GM21737 (cell line): ENCODE measurements around the gene CNPY1.

Experiments used
- ATAC-seq: cut with Tn5 transposase; IDR thresholded peaks from one replicate; pipeline ENCODE4 v1.9.1; 2021; ENCODE audit warnings: mild to moderate bottlenecking, moderate library complexity; ENCODE audit not compliant: unreplicated experiment

CNPY1 gene

DNA sequence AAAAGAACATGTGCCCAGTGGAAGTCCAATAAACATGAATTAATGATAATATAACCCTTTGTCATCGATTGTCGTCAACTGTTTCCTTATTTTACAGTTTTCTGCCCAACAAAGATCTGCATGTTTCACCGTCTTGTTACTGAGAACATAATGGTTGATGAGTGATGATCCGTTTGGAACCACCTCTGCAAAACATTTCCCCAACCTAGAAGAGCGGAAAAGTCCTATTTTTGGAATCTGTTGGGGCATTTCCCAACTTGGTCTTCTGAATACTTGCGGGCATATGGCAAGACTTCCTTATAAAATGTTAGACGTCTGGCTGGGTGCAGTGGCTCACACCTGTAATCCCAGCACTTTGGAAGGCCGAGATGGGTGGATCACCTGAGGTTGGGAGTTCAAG lies 32.1 kb downstream of the CNPY1 start:
- no peak for ATAC-seq

DNA sequence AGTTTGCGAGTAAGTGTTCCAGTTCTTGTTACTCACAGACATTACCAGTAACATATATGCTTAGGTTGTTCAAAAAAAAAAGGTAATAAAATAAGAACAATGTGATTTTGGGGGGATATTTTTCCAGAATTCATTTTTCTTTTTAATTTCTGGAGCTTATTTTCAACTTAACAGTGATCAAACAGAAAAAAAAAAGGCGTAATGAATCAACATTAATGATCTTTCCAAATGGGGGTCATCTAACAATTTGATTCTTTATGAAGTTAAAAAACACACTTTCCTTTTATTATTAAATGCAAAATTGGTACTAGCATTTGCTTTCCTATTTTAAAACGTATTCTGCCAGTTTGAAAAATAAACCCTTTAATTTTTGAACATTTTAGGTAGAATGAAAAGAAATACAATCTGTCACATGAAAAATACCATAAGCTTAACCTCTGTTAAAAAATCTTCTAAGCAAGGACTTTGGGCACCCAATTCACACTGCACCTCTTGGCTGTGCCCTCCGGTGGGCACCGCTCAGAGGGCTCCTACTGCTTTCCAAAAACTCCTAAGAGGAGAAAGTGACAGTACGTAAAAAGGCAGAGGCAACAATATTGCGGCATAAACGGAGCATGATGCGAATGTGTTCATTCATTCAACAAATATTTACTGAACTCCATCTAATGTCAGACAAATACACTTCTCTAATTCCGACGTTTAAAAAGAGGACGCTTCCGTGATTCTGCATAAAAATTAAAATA lies 32.6 kb downstream of the CNPY1 start:
- ATAC-seq, result no peak

GRCh38 chr7:155512246-155512887 lies 34.0 kb downstream of the CNPY1 start:
- ATAC-seq, result no peak

GRCh38 chr7:155511702-155511996 lies 34.7 kb downstream of the CNPY1 start:
- no peak for ATAC-seq

DNA sequence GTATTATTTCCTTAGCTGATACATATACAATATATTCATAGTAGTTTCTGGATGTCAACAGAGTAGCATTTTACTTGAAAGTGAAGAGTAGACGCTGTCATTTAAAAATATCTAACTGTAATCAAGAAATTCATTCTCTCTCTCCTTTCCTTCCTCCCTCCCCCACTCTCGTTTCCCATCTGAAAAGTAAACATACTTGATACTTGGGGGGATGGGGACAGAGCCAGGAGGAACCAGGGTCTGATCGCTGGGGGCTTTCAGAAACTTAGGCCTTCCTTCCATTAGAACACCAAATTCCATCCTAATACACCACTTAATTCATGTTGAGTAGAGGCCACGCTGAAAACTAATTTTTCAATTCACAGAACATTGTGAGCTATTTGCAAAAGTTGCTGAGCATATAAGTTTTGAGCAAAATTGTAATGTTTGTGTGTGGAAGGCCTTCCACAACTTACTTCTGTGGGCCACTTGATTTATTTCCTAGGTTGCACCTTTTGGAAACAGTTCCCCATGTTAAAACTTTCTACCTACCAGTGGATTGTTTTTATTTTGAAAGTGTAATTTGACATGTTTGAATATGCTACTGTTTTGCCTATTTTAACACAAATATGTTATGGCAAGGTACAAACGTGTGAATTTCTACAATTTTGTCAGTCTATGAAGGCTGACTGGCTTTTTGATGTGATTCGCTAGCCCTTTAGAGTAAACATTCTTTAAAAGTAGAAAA lies 35.2 kb downstream of the CNPY1 start:
- no peak for ATAC-seq

- ATAC-seq, result no peak
Measured at GRCh38 chr7:155509725-155510551, 36.4 kb downstream of the CNPY1 start.

- no peak for ATAC-seq
Measured at GRCh38 chr7:155509359-155509724, 37.0 kb downstream of the CNPY1 start.

DNA sequence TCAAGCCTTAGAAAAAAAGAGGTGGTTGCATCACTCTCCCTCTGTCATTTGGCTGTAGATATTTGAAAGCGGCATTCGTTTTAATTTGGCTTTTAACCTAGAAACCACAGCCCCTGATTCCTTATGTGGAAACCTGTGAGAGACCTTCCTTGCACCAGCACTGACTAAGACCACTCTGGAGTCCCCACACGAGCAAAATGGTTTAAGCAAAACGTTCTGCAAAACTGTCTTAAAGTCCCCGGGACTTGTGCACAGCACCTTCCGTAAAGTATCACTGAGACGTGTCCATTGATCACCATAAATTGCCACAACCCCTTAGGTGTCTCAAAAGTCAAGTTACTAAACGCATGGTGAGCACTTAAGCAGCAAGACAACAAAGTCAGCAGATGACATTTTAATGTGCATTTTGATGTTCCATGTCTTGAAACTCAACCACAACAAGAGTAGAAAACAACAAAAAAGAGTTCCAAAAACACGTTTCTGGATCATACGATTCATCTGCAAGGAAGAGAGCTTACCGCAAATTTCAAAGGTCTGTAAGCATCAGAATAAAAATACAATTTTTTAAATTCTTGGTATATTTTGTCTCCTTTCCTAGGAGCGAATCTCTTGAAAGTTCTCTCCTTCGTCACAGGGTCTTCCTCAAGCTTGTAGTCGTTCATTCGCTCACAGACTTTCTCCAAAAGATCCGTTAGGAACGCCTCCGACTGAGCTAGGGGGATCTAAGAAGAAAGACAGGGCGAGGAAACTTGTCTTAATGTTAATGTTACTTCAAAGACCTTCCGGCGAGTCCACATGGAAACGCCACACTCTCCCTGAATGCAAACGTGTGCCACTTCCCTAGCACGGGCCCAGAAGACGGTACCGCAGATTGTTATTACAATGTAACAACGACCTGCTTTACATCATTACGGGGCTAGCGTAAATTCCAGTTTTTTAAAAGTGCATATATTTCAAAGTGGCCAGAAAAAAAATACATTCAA lies 37.7 kb downstream of the CNPY1 start:
- no peak for ATAC-seq

DNA sequence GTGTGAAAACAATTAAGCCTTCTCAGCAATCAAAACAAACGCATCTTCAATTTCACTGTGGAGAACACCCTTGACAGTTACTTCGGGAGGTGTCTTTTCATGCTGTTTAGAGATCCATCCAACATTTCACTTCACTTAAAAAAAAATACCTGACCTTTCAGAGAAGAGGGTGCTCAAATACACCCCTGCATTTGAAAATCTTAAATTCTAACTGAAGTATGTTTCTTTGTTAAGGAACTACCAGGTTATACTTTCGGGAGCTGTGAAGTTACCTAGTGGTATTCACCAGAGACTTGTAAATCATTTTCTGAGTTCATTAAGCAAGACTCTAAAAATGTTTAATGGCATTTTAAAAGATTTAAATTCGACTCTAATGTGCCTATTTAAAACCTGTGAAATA lies 38.8 kb downstream of the CNPY1 start:
- ATAC-seq, result no peak

- no peak for ATAC-seq
Measured at GRCh38 chr7:155506854-155507337, 39.5 kb downstream of the CNPY1 start.

DNA sequence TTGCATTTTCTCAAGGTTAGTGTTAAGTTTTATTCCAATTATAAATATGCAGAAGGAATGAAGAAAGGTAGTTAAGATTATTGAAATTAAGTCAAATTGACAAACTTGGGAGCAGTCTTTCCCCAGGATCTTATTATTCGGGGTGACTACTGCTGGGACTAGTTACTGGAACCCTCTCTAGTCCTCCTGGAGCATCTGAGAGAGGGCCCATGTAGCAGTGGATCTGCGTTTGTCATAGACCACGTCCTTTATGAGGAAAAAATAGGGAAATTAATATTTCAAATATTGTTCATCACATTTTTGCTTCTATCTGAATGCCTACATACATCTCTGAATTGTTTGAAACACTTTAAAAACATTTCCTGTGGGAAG lies 41.0 kb downstream of the CNPY1 start:
- no peak for ATAC-seq

- ATAC-seq, result no peak
Measured at GRCh38 chr7:155497149-155497901, 49.0 kb downstream of the CNPY1 start.

DNA sequence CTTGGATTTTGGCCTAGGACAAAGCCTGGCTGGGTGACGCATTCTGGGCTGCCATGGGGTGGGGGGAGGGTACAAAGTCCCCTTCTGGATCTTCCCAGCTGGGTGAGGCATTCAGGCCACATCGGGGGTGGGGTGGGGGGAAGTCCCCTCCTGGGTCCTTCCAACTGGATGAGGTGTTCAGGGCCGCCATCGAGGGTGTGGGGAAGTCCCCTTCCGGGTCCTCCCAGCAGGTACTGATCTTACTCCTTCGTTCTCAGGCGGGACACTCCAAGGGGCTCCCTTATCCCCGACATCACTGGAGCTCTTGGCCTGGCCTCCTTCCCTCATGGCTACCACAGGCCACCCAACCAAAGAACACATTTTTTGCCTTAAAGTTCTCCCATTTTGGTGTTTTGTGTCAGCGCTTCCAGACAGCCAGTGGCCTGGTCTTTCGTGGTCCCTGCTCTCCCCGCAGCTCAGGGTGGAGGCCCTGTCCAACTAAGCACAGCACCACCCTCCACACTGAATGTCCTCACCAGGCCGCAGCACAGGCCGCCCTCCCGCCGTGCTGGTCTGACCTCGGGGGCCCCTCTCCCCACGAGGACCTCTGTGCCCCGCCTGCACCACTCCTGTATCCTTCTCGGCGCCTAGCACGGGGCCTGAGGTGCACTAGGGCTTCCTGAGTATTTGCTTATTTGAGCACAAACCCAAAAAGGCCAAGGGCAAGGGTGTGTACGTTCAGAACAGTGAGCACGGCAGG lies 49.9 kb downstream of the CNPY1 start:
- ATAC-seq, result no peak

GRCh38 chr7:155495440-155496248 lies 50.7 kb downstream of the CNPY1 start:
- no peak for ATAC-seq

DNA sequence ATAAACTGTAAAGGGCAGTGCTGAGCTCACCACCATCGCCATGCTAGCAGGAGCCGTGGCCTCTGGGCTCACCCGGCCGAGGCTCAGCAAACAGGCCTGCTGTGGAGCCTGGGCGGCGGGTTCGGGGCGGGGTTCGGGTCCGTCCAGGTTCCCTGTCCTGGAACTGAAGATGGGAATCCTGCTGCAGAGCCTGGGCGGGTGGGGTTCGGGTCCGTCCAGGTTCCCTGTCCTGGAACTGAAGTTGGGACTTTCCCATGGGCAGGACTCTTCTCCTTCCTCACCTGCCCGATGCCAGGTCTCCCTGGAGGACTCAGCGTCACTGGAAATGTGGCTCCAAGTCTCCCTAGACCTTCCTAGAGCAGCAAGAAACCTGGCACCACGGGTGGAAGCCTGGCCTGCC lies 51.8 kb downstream of the CNPY1 start:
- no peak for ATAC-seq

- ATAC-seq, result no peak
Measured at GRCh38 chr7:155493744-155494538, 52.4 kb downstream of the CNPY1 start.

DNA sequence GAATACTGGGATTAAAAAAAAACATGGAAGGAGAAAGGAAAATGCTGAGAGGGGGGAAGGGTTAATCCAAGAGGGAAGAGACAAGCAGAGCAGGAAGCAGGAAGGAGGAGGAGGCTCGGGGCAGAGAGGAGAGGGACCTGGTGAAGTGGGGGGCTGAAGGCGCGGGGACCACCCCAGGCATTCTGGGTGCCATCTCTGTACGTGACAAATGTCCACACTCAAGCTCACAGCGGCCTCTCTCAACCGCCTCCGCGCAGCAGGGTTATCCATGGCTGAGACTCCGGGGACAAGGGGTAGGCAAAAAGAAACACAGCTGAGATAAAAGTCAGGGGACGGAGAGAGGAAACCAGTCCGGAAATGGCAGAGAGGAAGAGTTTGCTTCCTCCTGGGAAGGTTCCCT lies 54.5 kb downstream of the CNPY1 start:
- no peak for ATAC-seq
